Measurements from ENCODE around the gene BCL2L1.

DNA sequence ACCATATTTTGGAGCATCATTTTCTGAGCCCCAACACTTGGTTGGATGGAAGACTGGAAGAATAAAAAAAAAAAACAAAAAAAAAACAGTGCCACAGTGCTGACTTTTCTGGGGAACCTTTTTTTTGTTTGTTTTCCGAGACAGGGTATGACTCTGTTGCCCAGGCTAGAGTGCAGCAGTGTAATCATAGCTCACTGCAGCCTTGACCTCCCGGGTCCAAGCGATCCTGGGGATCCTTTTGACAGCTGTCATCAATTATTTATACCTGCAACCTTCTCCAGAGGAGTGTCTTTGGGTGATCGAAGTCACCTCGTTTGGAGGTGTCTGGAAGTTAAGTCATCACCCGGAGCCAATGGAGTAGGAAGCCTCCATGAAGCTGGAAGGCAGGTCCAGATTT, 8.7 kb upstream of the BCL2L1 start:
- TF ChIP-seq, protein P1, sequence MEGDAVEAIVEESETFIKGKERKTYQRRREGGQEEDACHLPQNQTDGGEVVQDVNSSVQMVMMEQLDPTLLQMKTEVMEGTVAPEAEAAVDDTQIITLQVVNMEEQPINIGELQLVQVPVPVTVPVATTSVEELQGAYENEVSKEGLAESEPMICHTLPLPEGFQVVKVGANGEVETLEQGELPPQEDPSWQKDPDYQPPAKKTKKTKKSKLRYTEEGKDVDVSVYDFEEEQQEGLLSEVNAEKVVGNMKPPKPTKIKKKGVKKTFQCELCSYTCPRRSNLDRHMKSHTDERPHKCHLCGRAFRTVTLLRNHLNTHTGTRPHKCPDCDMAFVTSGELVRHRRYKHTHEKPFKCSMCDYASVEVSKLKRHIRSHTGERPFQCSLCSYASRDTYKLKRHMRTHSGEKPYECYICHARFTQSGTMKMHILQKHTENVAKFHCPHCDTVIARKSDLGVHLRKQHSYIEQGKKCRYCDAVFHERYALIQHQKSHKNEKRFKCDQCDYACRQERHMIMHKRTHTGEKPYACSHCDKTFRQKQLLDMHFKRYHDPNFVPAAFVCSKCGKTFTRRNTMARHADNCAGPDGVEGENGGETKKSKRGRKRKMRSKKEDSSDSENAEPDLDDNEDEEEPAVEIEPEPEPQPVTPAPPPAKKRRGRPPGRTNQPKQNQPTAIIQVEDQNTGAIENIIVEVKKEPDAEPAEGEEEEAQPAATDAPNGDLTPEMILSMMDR (IDR thresholded peaks at IDR 0.05) = no peak
- no peak for TF ChIP-seq EP300 (IDR thresholded peaks at IDR 0.05)

Data from upper lobe of left lung (tissue), 4 donors.